ENCODE measurements around the gene MSL2.

- no peak for TF ChIP-seq CTCF (conservative IDR thresholded peaks at IDR 0.05; ENCODE audit: low read depth, low read length)
- TF ChIP-seq USF2 (IDR thresholded peaks at IDR 0.05; ENCODE audit: low read depth, low read length), result no peak
These were observed 8.3 kb downstream of the MSL2 start for GRCh38 chr3:136187868-136188267.

Measured in IMR-90 (cell line).